Stimulated activated CD4-positive, alpha-beta T cell treated with anti-CD3 and anti-CD28 coated beads, Interleukin-1b, Interleukin-23, amount 100 ng/mL, for 24 hours (primary cell): ENCODE results near the gene HID1.
"Not testable (repeated sequence)": the region's sequence is repeated elsewhere in the genome, so short reads cannot be mapped to it uniquely, and the experiment has no call there.

Source experiments
- DNase-seq, 4 experiments: peaks; one replicate each; pipeline ENCODE4 v3.0.0-alpha.2; 2020; ENCODE audit warnings: low read depth in 4 of 4, low spot score in 1 of 4

Gene HID1

GRCh38 chr17:74922694-74923537 is 49.6 kb downstream of the HID1 start, which contains the start of gene USH1G:
USH1G (minus strand) TSS chr17:74923255; CDS start chr17:74923073, 182 bp downstream.
- DNase-seq, result no peak

GRCh38 chr17:74922172-74922571 is 50.4 kb downstream of the HID1 start:
- no peak for DNase-seq

- no peak for DNase-seq
These were observed 50.8 kb downstream of the HID1 start for GRCh38 chr17:74921769-74922168.

- DNase-seq, result no peak
These were observed 51.4 kb downstream of the HID1 start for GRCh38 chr17:74921026-74921681.

- DNase-seq, result no peak
These were observed 51.9 kb downstream of the HID1 start for GRCh38 chr17:74920642-74921025.

- no peak for DNase-seq
These were observed 52.3 kb downstream of the HID1 start for GRCh38 chr17:74920306-74920620.

- DNase-seq, result no peak
These were observed 52.9 kb downstream of the HID1 start for GRCh38 chr17:74919440-74920305.

GRCh38 chr17:74918906-74919305 is 53.7 kb downstream of the HID1 start:
- no peak for DNase-seq

- DNase-seq, result no peak
These were observed 55.1 kb downstream of the HID1 start for GRCh38 chr17:74917430-74917829.

GRCh38 chr17:74916851-74917199 is 55.7 kb downstream of the HID1 start:
- DNase-seq, result no peak

GRCh38 chr17:74916136-74916850 is 56.3 kb downstream of the HID1 start:
- DNase-seq, result no peak

- DNase-seq, result not testable (repeated sequence)
These were observed 61.1 kb downstream of the HID1 start for GRCh38 chr17:74911423-74911822.

- not testable (repeated sequence) for DNase-seq
These were observed 63.5 kb downstream of the HID1 start for GRCh38 chr17:74909097-74909496.

- DNase-seq, result no peak
These were observed 65.5 kb downstream of the HID1 start for GRCh38 chr17:74907012-74907411.

- DNase-seq, result not testable (repeated sequence)
These were observed 66.3 kb downstream of the HID1 start for GRCh38 chr17:74906214-74906793.

GRCh38 chr17:74904687-74905409 is 67.7 kb downstream of the HID1 start:
- no peak for DNase-seq

- no peak for DNase-seq
These were observed 68.9 kb downstream of the HID1 start for GRCh38 chr17:74903671-74904070.

GRCh38 chr17:74903034-74903433 is 69.5 kb downstream of the HID1 start:
- no peak for DNase-seq

- DNase-seq, result no peak
These were observed 71.0 kb downstream of the HID1 start for GRCh38 chr17:74901353-74902135.
